Stimulated activated CD4-positive, alpha-beta T cell treated with anti-CD3 and anti-CD28 coated beads, TNF-alpha, amount 100 ng/mL, for 24 hours (primary cell): Measurements from ENCODE around the gene NOL8.

ENCODE experiments used
- DNase-seq, 3 experiments: peaks; one replicate each; pipeline ENCODE4 v3.0.0-alpha.2; 2020; ENCODE audit warnings: low read depth in 3 of 3

Gene NOL8

DNA sequence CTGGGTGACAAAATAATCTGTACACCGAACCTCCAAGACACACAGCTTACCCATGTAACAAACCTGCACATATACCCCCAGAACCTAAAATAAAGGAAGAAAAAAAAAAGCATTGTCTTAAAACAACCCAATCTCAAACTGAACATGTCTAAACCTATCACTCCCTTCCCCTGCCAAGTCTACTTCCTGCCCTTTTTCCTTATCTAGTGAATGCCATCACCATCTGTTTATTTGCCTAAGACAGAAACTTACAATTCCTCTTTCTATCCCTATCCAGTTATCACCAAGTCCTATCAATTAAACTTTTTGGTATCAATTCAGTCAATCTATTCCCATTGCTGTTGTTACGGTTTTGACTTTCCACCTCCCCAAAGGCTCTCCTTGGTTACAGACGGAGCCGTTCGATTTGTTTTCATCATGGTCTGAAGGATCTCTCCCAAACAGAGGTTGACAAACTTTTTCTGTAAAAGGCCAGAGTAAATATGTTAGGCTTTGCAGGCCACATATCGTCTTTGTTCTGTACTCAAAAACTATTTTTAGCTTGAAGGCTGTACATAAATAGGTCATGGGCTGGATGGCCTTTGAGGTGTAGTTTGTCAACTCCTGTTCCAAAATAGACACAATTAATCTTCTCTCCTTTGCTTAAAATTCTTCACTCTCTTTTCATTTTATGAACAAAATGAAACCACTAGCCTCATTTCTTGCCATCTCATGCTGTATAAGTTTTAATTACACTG, 12.1 kb downstream of the NOL8 start:
- DNase-seq, result no peak

DNA sequence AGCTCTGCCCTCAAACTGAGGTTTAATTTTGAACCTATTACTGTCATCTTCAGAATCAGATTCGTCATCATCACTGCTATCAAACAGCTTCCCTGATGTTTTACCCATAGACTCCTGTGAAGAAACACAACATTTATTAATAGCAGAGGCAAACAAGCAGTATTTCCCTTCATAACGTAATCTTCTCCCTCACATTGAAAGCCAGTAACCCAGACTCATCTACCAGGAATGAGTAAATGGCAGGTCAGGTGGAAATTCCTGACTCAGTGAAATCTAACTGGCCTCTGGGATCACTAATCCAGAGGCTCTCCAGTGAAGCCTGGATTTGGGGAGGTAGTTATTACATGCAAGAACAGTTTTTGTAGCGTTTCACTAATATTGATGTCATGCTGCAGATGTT, 14.6 kb downstream of the NOL8 start:
- no peak for DNase-seq

DNA sequence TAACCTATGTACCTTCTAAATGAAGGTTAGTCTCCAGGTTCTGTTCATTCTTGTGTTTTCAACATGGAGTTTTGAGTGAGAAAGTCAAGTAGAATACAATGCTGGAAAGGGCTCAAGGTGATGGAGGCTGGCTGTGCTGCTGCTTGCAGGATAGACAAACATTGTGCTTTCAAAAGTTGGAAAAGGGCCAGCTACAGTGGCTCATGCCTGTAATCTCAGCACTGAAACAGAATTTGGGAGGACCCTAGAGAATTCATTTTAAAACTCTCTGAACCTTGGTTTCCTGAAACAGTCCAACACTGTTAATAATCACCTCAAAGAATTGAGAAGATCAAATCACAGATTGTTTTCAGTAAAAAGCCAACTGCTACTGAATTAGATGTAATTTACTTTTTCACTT, 16.3 kb downstream of the NOL8 start:
- no peak for DNase-seq

DNA sequence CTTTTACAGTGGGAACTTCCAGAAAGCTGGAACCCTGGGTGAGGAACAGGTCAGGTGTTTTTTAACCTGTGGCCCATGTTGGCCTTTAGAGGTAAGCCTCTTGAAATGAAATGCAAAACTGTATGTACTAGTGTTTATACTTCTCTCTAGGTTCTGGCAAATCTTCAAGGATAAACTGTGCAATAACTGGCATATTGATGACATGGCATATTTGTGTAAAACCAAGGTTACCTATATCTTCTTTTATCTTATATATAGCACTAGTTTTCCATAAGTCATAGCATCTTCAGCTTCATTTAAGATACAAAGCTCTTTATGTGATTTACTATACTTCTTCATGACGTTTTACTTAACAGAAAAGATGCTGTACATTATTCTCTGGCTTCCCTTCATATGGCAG, 24.2 kb downstream of the NOL8 start:
- DNase-seq, result no peak

DNA sequence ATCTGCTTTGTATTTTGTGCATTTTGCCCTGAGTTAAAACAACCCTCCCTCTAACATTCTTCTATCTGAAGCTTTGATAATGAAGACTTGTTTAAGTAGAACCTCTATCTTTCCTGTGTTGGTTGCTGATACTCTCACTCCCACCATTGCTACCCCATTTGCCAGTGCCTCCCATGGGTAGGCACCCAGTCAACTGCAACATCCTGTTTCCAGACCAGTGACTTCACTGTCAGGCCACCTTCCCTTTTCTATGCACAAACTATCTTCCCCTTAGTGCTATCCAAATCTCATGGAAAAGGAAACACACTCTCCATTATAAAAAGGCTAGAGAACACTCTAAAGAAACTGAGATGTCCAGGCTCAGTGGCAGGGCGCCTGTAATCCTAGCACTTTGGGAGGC, 26.0 kb downstream of the NOL8 start:
- DNase-seq, result no peak

DNA sequence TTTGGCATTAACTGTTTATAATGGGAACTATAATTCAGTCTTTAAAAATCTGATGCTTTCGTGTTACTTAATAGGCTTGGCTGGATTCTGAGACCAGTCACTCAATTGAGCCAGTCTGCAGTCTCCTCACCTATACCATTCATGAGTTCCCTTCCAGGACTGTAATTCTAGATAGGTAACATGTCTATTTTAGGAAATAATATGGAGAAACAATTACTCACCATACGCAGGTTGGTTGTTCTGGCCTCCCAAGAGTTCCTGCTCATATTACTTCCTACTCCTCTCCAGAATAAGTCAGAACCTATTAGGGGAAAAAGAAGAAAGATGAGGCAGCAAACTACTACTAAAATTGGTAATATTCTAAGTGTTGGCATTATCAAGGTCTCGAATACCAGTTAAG, 27.1 kb downstream of the NOL8 start:
- no peak for DNase-seq

DNA sequence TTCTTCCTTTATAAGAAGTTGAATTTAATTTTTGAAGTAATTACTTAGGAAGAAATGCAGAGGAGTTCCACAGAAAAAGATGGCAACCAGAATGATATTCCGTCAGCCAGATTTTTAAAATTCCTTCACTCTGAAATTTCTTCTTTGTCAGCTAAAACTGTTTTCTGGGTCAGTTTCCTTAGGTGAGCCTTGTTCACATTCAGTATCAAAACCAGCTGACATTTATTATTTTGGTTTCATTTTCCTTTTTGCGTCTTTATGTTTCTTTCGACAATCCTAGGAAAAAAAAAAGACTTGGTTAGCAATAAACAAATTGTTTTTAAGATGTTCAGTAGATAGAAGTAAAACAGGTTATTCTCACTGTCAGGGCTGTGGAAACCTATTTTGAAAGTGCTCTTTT, 27.5 kb downstream of the NOL8 start:
- no peak for DNase-seq

DNA sequence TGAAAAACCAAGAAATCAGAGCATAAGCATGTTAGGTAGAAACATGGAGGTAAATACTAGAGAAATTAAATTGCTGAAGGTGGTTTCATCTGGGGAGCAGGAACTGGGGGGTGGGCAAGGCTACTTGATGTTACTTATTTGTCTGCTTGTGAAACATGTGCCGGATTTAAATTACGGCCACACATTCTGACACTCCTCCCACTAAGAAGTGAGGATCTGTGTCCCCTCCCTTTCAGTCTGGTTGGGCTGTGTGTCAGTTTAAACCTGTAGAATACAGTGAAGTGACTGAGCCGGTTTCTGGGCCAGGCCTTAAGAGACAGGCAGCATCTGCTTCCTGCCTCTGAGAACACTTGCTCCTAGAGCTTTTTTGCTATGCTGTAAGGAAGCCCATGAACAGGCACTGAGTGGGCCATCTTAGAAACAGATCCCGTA, 29.3 kb downstream of the NOL8 start:
- no peak for DNase-seq

DNA sequence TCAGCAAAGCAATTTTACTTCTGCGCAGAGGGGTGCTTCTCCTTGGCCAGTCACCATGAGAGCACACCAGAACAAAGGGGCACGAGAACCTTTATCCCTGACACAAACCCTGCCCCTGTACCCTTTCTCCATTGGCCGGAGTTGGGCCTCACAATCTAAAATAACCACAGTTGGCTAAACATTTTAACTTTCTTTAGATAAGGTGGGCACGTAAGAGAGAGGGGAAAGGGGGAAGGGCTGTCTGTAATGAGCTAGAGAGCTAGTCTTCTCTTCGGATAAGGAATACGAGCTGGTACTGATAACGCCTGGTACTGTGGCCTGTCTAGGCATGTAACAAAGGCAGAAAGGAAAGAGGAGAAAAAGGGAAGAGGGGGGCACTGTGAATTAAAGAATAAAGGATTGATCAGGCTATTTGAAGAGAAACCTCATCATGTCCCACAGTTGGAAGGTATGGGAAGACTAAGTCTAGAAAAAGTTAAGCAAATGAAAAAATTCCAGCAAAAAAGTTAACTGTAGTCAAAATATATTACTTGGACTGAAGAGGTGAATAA, 29.8 kb downstream of the NOL8 start:
- no peak for DNase-seq

DNA sequence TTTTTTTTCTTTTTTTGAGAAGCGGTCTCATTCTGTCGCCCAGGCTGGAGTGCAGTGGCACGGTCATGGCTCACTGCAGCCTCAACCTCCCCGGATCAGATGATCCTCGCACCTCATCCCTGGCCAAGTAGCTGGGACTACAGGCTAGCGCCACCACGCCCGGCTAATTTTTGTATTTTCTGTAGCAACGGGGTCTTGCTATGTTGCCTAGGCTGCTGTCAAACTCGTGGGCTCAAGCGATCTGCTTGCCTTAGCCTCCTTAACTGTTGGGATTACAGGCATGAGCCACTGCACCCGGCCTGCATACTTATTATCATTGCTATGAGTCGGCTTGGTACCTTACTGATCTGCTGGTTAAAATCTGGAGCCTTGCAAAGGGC, 30.9 kb downstream of the NOL8 start:
- peak in 1 of 3 experiments; percentile 6 for DNase-seq

DNA sequence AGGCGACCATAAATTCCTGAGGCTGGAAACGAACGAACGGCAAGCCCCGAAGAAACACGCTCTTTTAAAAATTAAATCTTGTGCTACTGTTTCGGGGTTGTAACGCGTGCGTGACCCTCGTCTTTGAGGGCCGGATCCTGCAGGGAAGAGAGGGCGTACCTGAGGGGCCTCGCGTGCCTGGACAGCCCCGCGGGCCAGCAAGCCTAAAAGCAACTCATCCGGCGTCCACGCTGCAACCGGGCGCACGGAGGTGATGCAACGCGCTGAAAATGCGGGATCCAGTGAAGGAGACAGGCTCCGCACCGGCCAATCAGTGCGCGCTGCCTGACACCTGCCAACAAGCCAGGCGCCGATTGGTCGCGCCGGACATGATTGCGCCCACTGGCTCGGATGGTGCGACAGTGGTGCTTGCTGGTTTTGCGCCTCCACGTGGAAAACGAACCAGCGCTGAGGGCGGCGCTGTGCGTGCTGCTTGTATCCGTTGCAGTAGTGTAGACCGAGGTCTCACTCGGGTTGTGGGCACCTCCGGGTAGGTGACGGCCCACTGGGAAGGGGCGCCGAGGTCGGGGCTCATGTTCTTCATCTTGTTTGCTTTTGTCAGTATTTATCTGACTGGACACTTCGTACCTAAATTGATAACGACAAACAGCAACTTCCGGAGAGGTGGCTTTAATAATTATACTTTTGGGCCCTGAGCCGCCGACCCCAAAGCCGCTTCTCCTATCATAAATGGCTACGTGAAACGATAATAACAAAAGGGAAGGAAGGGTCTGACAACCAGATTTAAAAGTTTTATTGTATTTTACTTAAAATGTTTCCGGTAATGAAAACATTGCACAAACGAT, 31.5 kb downstream of the NOL8 start, which contains the start of gene IARS1:
TSS of gene IARS1 (minus strand) at position 246 of the 845 bp plus-strand sequence. CDS start 4,278 bp downstream, outside the sequence.
- DNase-seq, result peak; percentile 100

DNA sequence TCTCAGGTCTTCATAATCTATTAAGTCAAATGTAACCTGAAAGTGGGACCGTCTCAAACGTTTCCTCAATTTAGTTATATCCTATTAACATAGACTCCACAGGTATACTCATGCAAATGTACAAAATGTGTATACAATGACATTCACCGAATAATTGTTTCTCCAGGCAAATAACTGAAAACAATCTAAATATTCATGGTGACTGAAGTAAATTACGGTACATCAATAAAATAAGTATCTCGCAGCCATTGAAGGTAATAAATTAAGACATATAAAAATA, 32.1 kb downstream of the NOL8 start:
- DNase-seq, result no peak

DNA sequence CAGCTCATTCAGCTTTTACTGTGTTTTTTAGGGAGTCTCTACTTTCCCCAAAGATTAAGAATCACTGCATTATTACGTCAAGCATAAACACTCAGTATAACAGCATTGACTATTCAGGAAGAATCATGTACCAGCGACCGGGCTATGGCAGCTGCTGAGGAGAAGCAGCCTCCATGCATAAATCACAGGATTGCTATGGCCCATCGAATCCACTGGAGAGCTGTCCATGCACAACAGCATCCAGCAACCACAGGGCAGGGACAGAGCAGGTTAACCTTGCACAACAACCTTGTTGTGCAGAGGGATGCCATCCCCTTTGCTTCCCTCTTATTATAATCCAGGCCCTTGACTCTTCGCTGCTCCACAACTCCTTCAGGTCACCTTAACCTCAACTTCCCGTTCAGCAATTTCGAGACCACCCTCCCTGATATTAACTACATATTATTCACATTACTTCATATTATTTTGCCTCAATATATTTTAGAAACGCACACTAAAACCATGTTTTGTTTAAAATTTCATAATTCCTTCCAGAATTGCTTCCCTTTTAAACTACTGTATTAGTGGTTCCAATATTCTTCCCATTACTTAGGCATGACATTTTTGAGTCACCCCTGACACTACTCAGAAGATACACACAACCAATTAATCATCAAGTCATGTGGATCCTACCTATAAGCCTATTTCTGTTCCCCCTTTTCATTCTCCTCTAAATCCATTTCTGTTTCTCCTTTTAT, 32.6 kb downstream of the NOL8 start:
- no peak for DNase-seq

DNA sequence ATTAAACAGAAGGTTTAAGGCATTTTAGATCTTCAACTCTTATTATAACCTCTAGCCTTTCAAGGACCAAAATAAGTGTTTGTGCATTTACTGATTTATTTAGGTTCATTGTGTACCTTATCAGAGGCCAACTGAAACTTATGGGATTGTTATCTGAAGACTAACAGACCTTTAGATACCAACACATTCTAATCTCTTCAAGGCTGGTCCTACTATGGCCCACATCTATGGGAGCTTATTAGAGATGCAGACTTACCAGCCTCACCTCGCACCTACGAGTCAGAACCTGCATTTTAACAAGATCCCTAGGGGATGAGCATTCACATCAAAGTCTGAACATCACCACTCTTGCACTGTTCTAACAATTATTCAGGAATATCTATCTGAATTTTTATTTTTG, 33.6 kb downstream of the NOL8 start:
- DNase-seq, result no peak

DNA sequence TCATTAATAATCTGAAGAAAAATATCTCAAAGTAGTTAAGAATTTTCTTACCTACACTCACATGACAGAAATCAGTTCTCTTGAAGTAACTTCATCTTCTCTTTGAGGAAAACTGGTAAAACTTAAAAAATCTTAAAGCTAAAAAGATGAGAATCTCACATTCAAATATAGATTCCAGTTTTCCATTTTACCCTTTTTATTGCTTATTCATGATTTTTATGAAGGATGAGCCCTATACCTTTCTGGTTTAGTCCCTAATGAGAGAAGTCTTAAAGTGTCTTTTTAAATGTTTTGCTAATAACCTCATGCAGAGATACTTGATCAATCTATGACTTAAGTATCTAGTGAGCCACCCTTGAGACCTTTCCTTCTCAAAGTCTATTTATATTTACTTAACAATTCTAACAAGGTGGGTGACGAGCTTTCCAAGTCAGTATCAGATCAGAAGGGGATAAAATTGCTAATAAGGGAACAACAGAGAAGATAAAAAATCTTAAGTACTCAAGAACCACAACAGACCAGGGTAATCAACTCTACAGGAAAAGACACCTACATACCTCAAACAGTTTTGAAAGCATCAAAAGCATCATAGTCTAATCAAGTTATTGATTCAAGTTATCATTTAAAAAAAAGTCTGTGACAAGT, 34.2 kb downstream of the NOL8 start:
- DNase-seq, result no peak

DNA sequence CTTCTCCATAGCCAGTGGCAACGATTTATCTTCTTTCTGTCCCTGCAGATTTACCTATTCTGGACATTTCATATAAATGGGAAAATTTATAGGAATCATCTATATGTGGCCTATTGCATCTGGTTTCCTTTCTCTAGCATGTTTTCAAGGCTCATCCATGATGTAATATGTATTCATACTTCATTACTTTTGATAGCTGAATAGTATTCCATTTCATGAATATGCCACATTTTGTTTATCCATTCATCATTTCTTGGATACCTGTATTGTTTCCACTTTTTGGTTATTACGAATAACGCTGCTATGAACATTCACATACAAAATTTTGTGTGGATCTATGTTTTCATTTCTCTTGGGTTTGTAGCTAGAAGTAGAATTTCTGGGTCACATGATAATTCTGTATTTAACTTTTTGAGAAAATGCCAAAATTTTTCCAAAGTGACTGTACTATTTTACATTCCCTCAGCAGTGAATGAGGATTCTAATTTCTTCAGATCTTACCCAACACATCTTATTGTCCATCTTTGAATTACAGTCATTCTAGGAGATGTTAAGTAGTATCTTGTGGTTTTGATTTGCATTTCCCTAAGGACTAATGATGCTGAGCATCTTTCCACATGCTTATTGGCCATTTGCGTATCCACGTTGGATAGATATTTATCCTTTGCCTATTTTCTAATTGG, 35.3 kb downstream of the NOL8 start:
- no peak for DNase-seq

DNA sequence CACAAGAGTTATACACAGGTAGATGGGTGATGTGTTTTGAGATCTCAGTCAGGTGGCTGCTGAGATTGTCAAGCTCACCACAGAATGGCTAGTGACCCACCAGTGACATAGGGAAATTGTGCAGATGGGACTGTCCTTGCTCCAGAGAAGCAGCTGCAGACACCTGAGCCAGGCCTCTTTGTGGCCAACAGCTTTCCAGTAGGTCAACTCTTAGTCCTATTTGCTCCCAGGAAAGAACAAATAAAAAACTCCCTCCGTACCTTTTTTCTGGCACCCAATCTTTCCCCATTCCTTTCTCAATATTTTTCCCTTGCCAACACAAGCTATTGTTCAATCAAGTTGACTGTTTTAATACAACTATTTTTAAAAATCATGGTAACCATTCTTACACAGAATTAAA, 45.8 kb downstream of the NOL8 start:
- no peak for DNase-seq

DNA sequence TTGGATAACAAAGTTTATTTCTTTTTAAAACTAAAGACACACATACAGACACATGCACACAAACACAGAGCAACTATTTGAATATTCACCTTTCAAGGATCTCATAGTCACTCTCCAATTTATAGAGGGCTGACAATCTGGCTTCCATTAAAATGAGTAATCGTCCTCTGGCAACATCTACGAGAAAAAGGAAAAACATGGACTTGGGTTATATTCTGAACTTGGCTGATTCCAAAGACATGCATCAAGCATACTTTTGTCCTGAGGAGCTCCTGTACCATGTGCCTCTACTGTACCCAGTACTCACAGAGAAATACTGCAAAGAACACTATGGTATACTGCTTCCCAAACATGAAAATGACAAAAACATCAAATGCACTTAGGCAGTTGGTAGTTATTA, 47.0 kb downstream of the NOL8 start:
- no peak for DNase-seq

DNA sequence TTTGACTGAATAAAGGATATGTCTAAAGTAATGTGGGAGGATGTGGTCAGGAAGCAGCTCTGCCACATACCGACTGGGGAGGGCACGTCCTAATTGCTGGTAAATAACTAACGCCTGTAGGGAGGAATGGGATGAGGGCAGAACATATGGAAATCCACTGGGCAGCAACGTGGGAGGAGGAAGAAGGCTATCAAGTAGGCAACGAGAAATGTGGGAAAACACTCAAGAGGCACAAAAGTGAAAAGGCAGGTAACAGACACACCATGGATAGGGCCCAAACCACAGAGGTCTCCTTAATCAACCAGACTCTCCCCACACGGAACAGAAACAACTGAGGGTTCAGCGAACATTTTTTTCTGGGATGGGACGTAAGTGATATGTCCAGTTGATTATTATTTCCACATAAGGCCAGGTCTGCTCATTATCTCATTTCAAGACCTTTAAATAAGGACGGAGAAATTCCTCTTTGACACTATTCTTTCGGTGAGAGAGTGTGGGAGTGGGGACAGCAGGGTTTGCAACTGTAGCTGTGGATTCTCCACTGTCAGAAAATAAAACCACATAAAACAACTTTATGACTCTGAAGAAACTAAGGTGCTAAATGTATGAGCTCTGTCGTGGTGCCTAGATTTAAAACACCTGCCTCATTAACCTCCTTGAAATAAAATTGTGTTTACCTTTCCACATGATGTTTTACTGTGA, 48.7 kb downstream of the NOL8 start:
- DNase-seq, result no peak

DNA sequence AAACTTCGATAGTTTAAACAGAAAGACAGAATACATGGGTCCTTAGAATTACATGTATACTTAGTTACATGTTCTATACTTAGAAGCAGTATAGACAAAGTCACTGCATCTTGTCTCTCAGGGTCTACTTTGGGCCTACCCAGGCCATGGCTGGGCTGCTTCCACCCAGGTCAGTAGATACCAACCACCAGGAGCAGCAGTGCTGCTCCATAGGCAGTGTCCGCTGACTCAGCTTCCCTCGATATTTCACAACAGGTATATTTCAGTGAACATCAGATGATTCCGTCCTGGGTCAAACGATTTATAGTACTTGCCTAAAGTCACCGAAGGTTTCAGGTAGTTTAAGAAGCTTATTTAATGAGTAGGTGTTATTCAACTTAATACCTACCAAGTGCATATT, 49.6 kb downstream of the NOL8 start:
- no peak for DNase-seq

DNA sequence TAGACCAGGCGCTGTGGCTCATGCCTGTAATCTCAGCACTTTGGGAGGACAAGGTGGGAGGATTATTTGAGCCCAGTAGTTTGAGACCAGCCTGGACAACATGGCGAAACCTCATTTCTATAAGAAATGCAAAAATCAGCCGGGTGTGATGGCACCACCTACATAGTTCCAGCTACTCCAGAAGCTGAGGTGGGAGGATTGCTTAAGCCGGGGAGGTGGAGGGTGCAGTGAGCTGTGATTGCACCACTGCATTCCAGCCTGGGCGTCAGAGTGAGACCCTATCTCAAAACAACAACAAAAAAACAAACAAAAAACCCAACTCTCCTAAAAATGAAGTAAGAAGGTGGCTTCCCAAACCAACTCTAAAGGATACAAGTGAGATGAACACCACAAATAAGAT, 54.6 kb downstream of the NOL8 start:
- DNase-seq, result no peak
